NK-92 (cell line): Measurements from ENCODE around the gene SORBS1.
"Not testable (repeated sequence)": the region's sequence is repeated elsewhere in the genome, so short reads cannot be mapped to it uniquely, and the experiment has no call there.

ENCODE experiments used
- DNase-seq: peaks from one replicate; lab custom pipeline; 2025; ENCODE audit not compliant: unreplicated experiment; lab: John Stamatoyannopoulos, UW

The SORBS1 gene

DNA sequence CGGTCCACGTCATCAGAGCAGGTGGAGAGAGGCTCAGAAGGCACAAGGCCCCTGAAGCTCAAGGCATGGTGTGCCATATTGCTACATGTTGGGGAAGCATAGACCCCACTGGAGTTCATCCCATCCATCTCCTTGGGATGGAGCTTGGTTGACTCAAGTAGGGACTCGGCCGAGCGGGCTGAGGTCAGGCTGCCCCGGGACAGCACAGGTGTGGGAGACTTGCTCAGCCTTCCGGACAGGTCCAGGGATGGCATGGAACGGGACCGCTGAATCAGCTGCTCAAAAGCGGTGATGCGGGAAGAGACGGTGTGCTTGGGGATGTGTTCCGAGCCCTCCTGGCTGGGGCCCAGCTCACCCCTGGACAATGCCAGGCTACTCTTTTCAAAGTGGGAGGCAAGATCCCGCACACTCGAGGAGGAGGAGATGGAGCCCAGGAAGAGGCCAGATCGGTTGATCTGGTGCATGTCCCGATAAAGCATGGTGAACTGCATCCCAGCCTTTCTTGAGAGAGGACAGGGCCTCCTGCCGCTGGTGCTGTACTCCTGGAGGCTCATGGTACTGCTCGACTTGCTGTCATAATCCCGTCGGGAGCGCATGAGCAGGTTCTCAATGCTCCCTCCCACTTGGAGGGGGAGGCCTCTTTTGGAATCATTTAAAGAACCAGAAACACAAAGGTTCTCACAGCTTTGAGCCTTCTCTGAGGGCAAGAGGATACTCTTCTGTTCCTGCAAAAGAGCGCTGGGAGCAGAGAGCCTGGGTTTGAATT lies 204.8 kb downstream of the SORBS1 start:
- no peak for DNase-seq

DNA sequence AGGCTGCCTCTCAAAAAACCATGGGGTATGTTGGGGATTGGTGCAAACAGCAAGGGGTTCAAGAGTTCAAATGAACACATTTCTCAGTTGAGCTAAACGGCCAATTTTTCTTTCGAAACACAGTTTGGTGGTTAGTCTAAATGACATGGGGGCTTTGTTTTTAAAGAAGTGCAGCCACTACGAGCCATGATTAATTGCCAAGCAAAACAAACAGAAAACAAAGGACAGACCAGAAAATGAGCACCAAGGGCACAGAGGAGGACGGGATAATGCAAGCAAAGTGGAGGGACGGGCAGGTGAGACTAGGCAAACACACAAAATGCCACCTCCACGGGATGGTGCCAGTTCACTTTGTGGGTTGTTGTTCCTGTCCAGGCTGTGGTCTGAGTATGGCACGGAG lies 205.9 kb downstream of the SORBS1 start:
- no peak for DNase-seq

DNA sequence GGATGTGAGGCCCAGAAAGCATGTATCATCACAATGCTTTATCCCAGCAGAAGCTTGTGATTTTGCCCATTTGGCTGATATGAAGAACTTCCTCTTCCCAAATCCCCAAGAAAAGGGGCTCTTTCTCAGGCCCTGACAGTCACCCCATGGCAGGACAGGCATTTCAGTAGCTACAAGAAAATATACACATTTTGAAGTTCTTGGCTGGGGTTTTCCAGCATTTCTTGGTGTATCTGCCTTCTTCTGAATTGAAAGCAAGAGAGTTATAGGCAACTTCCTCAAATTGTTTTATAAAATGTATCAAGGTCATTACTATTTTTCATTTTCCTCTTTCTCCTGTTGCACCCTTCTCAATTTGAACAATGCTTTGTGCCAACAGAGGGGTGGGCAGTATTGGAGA lies 207.1 kb downstream of the SORBS1 start:
- no peak for DNase-seq

DNA sequence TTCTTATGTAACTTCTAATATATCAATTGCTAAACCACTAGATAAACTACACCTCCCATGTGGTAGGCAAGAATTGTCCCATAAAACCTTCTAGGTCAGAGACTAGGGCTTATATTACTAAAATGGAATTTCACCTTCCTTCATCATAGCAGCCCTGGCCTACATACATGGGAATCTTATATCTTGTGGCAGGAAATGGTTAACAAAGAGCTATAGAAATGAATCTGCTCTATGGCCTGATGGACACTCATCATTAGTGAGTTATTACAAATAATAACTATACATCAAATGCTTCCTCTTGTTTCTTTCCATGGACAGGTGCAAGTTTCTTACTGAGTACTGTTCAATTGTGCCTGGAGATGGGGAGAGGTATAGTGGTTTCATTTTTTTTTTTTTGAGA lies 208.0 kb downstream of the SORBS1 start:
- DNase-seq = no peak

DNA sequence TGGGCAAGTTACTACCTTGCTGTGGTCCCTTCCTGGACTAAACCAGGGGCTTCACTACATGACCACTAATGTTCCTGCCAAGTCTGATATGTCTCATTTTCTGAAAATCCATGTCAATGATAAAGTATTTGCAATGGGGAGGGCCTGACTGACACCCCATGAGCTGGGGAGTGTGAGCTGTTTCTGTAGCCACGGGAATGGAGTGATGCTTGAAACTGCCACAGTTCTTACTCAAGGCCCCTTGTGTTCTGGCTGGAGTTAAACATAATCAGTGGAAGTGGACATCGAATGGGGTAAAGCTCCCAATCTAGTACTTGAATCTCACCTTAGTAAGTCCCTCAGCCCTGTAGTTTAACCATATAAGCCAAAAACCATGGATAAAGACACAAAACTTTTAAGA lies 208.5 kb downstream of the SORBS1 start:
- no peak for DNase-seq

DNA sequence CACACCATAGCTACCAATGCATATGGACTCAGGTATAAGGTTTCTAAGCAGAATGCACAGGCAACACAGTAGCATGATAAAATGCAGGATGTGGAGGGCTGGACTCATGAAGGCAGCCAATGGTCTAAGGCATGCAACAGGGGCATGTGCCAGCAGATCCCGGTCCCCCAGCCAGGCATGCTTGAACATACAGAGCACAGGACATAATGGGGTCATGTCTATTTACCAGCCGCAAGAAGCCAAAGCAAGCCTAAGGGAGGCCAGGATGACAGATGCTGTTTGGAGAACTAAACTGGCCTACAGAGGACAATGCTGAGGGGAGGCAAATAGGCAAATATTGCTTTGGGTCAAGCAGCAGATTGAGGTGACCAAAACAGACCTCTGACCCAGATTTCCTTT lies 210.3 kb downstream of the SORBS1 start:
- no peak for DNase-seq

DNA sequence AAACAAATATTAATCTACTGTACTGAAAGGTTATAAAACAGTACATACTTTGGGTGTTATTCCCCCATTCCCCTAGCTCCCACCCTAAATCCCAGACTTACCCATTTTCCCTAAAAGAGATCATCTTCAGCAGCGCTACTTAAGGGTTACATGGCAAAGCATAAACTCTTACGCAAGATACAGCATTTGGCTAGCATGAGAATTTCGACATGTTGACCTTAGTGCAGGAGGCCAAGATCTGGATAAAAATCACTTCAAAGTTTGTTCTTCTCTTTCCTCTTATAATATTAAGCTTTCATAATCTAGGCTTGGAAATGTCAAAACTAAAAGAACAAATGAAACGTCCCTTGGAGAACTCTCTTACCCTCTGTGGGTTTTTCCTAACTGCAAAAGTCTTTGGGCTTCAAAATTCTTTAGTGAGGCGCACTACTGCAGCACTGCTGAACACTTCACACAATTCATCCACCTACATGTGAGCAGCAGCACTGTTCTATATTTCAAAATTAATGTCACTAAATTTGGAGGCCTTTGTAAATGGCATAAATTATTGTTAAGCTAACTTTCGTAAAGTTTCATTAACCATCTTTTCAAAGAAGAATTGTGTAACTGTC lies 210.8 kb downstream of the SORBS1 start:
- DNase-seq = no peak

DNA sequence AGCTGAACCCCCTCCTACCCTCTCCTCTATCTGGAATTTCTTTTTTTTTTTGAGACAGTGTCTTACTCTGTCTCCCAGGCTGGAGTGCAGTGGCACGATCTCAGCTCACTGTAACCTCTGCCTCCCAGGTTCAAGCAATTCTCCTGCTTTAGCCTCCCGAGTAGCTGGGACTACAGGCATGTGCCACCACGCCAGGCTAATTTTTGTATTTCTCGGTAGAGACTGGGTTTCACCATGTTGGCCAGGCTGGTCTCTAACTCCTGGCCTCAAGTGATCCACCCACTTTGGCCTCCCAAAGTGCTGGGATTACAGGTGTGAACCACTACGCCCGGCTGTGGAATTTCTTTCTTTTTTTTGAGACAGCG lies 213.8 kb downstream of the SORBS1 start:
- not testable (repeated sequence) for DNase-seq

DNA sequence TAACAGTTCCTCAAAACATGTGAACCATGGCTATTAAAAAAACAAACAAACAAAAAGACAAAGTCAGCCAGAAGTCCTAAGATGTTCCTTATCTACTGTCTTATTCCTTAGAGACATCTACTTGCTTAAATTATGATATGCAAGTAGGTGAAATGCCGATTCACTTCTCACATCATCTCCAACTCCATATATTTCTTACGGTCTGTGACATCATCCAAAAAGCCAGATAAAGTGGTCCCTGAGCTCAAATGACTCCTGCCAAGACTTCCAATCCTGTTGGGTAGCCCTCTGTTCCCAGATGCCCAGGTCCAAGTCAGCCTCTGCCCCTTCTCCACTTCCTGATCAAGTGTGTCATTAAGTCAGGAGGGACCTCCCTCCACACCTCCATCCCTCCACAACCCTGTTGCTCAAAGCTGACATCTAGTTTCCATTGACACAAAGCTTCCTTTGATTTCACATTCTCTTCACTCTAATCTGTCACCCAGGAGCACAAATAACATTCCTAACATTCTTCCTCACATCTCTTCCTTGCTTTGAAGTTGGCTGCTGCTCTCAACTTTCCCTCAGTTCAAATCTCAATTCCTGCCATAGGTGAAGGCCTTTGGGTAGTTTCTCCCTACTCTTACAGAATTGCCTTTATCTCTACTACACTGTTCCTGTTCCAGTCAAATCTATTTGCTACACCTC lies 214.3 kb downstream of the SORBS1 start:
- DNase-seq = no peak

DNA sequence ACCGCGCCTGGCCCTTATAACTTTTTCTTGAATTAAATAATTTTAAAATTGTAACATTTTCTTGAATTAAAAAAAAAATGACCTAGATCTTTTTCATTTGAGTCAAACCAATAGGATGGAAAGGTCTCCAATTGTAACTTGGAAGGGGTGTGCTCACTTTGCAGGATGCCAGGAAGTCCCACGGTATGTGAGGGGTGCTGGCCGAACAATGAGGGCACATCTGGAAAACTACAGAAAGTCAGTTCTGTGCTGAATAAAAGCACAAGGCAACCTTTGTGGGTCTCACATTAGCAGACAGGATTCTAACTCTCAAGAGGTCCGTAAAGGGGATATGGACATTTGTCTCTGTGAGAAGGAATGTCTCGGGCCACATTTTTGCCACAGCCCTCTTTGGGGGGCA lies 217.6 kb downstream of the SORBS1 start:
- no peak for DNase-seq

DNA sequence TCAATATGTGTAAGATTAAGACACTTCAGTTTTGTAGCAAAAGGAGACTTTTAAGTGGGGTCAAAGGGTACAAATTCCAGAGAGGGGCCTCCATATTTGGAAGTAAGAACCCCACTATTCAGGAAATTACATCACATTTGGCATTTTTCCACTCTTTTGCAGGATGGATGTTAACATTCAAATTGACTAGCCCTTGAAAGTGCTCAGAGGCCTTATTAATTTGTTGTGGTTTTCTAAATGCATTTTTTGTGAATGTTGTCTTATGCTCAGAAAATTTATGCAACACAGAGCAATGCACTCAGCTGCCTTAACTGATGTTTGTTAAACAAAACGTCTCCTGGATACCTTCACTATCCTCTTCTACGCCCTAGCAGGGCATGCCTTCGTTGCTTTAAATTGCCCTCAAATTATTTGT lies 219.4 kb downstream of the SORBS1 start:
- no peak for DNase-seq

DNA sequence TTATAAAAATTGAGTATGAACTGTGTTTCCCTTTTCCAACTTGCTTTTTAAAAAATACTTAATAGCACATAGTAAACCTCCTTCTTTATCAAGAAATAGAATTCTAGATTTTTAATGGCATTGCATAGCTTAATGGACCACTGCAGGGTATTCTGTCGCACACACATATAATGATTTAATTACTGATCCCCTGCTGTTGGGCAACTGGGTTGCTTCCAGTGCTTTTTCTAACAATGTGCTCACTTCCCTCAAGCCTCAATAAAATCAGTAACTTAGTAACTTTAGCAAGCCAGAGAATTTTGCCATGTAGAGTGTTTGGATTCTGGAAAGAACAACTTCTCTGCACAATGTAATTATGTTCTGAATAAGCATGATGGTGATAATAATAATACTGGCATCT lies 221.3 kb downstream of the SORBS1 start:
- no peak for DNase-seq

DNA sequence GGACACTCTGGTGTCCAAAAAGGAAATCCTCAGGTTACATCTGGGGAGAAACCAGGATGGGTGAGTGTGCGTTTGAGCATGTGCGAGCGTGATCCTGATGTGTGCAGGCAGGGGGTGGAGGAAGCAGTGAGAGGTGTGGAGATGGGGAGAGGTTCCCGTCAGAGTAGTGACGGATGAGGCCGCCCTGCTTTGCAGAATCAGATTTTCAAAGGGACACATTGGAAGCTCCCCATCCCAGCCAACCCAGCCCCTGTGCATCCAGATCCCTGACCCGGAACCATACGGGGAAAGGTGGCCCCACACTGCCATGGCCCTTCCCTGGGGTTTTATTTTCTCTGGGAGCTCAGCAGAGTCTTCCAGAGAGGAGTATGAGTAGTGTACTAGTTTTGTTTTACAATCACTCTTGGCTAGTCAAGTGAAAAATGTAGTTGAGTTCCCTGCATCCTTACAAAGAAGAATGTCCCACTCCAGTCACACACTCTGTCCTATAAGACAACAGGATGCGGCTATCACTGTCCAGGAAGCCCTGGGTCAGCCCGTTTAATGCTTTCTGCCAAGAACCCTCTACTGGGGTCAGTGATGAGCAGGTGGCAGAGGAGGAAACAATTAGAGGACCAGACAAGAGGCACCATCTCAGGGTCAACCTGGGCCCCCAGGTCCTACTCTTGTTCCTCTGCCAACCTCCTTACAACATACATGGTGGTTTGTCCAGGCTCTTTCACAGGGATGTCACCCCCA lies 223.6 kb downstream of the SORBS1 start:
- DNase-seq = no peak

DNA sequence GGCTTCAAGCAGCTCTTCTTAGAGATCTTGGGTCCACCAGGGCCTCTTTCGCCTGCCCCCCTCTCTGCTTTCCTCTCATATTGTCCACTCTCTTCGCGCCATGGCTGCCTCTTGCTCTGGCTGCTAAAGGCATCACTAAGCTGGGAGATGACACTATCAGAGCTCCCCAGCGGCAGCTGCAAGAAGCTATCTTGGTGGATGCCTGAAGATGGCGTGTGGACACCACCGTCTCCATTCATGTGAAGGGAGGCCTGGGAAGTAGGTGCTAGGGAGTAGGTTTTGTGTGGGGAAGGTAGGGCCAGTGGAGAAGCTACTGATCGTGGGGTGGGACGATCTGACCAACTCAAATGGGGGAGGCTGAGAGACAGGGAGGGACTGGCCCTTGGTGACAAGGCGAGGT lies 224.5 kb downstream of the SORBS1 start:
- no peak for DNase-seq

DNA sequence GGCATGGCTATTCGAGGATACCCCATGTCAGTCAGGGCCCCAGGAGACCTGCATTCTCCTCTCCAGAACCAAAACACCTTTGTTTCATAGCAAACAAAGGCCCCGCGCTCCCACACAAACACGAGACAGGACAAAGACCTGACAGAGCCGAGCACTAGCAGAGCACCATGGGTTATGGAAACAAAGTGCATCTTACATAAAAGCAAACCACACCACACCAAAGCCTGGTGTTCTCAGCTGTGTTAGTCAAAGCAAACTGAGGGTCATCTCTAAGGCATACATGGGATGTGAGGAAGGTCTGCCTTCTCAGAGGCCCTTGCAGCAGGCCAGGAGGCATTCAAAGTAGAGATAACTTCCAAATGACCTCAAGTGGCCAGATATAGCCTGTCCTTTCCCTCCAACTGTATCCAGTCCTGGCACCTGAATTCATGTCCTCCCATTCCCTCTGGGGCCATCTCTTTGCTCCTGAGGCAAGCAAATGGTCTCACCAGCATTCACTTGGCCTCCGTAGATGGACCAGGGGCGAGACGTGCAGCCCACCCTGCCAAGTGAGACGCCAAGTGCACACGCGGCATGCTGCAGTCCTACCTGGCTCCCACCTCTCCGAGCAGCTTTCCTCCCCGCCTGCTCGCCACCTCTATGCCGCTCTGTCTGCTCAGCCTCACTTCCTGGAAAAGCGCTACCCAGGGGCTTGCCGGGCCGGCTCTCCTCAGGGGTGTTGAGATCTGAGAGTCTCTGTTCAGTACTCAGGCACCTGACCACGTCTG lies 225.1 kb downstream of the SORBS1 start:
- no peak for DNase-seq

DNA sequence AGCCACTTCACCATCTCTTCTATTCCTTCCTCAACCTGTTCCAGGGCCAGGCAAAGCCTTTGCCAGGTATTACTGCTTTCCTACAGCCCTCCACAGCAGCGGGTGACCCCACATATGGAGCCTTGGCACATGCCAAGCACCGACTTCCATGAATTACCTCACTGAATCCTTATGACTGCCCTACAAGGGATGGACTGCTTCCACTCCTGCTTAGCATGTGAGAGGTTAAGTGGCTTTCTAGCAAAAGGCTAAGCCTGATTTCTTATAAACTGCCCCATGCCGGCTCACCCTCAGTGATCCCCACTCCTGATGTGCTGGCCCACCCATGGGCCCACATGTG lies 226.4 kb downstream of the SORBS1 start:
- no peak for DNase-seq

DNA sequence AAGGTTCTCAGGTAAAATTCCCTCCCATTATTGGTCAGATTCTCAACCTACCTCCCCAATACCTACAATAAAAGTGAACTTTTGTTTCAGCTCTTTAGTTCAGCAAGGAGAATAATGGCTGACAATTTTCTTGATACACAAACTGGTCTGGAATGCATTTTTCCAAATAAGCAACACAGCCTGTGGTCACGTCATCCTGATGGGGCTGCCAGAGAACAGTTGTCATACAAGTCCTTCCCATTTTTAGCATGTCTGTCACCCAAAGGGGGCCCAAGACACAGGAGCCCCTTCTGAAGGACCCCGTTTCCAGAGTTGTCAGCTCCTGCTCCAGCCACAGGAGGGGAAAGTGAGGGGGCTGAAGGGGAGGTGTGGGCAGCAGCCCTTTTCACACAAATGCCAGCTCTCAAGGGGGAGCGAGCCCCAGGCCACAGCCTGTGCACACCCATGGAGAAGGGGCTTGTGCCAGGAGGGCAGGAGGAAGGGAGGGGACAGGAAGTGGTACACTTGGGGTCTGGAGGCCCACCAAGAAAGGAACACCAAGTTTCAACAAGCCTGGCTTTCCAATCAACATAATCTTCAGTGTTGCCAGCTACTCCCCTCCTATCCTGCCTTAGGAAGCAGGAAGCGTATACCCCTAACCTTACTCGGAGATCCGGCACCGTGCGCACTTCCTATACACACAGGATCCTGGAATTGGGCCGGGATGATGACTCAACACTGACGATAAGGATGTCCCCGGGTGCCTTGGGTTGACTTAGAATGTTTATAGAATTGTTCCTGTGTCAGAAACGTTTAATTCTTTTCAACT lies 227.0 kb downstream of the SORBS1 start:
- DNase-seq = no peak

DNA sequence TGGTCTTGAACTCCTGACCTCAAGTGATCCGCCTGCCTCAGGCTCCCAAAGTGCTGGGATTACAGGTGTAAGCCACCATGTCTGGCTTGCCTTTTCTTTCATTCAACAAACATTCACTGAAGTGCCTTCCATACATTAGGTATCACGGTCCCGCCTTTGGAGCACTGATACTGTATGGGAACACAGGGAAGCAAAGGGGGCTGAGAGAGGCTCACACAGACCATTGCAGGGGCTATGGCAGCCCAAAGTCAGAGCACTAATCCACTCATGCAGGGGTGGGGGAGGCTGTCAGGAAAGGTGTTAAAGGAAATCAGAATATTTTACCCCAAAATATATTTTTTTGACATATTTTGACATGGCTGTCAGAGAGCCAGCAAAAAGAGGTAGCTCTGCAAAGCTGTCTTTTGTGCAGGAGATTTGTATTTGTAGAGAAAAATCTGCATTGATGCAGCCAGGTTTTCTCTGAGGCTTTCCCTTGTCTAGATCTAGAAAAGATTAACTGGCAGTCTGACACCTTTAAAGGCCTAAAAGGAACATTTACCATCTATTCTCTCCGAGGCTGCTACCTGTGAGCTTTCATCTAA lies 228.4 kb downstream of the SORBS1 start:
- DNase-seq = no peak

DNA sequence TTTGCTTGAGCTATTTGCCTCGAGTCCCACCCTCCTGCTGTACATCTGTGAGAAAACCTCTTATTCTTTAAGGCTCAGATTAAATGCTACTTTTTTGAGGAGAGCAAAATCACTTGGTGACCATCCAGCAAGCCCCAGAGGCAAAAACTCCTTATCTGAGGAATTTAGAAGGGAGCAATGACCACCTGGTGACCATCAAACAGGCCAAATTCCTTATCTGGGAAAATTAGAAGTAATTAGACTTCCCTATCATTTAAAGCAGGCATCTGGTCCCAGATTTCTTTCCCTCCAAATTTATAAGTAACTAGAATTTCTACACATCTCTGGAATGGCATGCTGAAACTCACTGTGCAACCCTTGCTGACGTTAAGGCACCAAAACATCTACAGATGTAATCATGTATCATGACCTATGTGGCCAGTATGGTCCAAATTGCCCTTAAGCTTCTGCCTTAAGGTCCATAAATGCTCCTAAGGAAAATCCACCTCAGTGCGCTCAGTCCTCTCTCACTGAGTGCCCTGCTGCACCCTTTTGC lies 229.5 kb downstream of the SORBS1 start:
- no peak for DNase-seq
